Loucy (cell line): Measurements from ENCODE around the gene APOLD1.
A peak's percentile ranks its signal among the peaks of the same experiment; 100 is the strongest.

Source experiments
- CTCF ChIP-seq: fragments of 200-600 bp; sonication (generic); conservative IDR thresholded peaks from 2 replicates; pipeline ENCODE4 v1.5.1; 2014; ENCODE audit warnings: mild to moderate bottlenecking, antibody characterized with exemption, low read length
- EZH2phosphoT487 ChIP-seq: fragments of 200-600 bp; IDR thresholded peaks from 2 replicates; pipeline ENCODE4 v1.6.1; 2018; ENCODE audit warnings: antibody characterized with exemption, mild to moderate bottlenecking, moderate library complexity, borderline replicate concordance

GRCh38 chr12:12788675-12789368, 3.4 kb downstream of the APOLD1 start:
- TF ChIP-seq CTCF (peak; percentile 76), EZH2phosphoT487 (no peak)
